Measurements from ENCODE around the gene TRPV2. TPM values are rescaled to one million over a fixed set of nuclear protein-coding genes. Genes with fewer than 3 reads are reported as not detected.

The TRPV2 gene
- total RNA-seq, 1 experiment from 2014 or later = 34.9 TPM

DNA sequence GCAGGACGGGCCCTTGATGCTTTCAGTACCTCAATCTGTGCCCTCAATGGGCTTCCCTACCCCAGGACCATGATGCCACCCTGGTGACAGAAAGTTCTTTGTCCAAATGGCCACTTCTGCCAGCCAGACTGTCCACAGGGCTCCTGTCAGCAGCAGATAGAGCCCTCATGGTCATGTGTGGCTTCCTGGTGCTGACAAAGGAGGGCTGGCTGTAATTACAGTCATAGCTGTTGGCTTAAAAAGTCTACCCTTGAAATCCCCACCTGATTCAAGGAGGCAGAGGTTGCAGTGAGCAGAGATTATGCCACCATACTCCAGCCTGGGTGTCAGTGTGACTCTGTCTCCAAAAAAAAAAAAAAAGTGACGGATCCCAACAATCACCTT is 3.3 kb downstream of the TRPV2 start:
- TF ChIP-seq POLR2AphosphoS5 (IDR thresholded peaks at IDR 0.05; ENCODE audit: low read depth, low read length) = no peak
- H3K9me3 ChIP-seq (ENCODE audit: control insufficient read depth, insufficient read depth, low read depth, low read length) = no peaks in the 10 kb centered on the region
- DNase-seq (ENCODE audit: low read depth, low spot score) (no peak), ATAC-seq (no peak)
- ChIA-PET POLR2A (no interaction called here), CTCF (interaction anchor here (0.7 kb wide), 1 partner anchor 44 kb away, joined by 3 read pairs; no protein-coding TSS in a partner anchor)
- no peak overlapping the region for H3K4me3 ChIP-seq (ENCODE audit: low read depth in 2 of 2, low read length in 2 of 2)
- intact Hi-C loops (cut with micrococcal nuclease; ENCODE audit: unreplicated experiment) = no loop called here
- no peaks in the 10 kb centered on the region for H3K27me3 ChIP-seq (ENCODE audit: control insufficient read depth, insufficient read depth, low read length)
- no peaks in the 10 kb centered on the region for H3K36me3 ChIP-seq (ENCODE audit: control insufficient read depth, insufficient read depth, low read length)
- no TSS peak for BruUV-seq (replicated peaks)
- H3K4me1 ChIP-seq (ENCODE audit: control insufficient read depth, insufficient read depth, low read length) = peaks cover 15% of the 10 kb centered on the region
- H3K27ac ChIP-seq (ENCODE audit: low read length) = no peak overlapping the region
- in situ Hi-C loops (cut with HindIII; ENCODE audit: low pct_unique_long_range_greater_than_20kb, low sequenced_read_pairs) = no loop called here

DNA sequence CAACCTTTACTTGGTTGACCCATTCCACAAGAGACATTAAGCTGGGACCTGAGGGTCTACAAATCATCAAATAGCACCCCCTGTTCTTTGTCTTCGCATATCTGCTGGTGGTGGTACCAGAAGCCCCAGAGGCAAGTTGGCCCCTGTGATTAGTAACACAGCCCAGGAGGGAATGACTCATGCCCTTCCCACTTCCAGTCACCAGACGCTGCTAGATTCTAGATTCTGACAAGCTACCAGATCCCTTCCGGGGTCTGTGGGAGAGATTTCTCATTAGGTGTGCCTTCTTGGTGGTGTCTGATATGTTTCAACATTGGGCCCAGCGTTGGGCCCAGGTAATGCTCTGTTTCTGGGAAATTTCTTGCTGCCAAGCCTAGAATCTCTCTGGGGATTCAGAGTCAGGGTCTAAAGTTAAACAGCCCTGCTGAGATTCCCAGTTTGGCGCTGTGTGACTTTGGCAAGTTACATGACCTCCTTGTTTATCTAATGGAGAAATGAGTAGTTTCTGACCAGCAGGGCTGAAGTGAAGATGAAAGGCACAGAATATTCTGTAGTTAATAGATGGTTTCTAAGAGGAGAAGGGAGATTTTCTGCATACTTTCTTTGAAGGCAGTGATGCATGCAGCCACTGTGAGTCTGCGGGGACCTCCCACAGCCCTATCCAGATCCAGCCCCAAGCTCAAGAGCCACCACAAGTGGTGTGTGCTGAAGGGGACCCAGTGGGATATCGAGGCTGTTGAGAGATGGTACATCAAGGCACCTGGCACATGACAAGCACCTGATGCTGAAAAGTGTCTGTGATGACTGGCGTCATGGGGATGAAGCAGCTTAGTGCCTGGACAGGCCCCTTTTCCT is 3.9 kb downstream of the TRPV2 start:
- TF ChIP-seq, protein P1, sequence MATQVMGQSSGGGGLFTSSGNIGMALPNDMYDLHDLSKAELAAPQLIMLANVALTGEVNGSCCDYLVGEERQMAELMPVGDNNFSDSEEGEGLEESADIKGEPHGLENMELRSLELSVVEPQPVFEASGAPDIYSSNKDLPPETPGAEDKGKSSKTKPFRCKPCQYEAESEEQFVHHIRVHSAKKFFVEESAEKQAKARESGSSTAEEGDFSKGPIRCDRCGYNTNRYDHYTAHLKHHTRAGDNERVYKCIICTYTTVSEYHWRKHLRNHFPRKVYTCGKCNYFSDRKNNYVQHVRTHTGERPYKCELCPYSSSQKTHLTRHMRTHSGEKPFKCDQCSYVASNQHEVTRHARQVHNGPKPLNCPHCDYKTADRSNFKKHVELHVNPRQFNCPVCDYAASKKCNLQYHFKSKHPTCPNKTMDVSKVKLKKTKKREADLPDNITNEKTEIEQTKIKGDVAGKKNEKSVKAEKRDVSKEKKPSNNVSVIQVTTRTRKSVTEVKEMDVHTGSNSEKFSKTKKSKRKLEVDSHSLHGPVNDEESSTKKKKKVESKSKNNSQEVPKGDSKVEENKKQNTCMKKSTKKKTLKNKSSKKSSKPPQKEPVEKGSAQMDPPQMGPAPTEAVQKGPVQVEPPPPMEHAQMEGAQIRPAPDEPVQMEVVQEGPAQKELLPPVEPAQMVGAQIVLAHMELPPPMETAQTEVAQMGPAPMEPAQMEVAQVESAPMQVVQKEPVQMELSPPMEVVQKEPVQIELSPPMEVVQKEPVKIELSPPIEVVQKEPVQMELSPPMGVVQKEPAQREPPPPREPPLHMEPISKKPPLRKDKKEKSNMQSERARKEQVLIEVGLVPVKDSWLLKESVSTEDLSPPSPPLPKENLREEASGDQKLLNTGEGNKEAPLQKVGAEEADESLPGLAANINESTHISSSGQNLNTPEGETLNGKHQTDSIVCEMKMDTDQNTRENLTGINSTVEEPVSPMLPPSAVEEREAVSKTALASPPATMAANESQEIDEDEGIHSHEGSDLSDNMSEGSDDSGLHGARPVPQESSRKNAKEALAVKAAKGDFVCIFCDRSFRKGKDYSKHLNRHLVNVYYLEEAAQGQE (IDR thresholded peaks at IDR 0.05; ENCODE audit: insufficient read depth in 1 of 2, low read depth in 2 of 2, low read length in 1 of 2) = no peak
- no peak for TF ChIP-seq TCF7L2 (IDR thresholded peaks at IDR 0.05; ENCODE audit: low read depth, low read length)
- Histone ChIP-seq H3K27ac (ENCODE audit: low read length) (no peak overlapping the region), H3K9me3 (ENCODE audit: control insufficient read depth, insufficient read depth, low read depth, low read length) (no peaks in the 10 kb centered on the region), H3K4me3 (ENCODE audit: low read depth in 2 of 2, low read length in 2 of 2) (no peak overlapping the region; a peak in 1 of 4 replicates), H3K27me3 (ENCODE audit: control insufficient read depth, insufficient read depth, low read length) (no peaks in the 10 kb centered on the region), H3K36me3 (ENCODE audit: control insufficient read depth, insufficient read depth, low read length) (no peaks in the 10 kb centered on the region), H3K4me1 (ENCODE audit: control insufficient read depth, insufficient read depth, low read length) (peaks cover 15% of the 10 kb centered on the region)
- in situ Hi-C loops (cut with HindIII; ENCODE audit: low pct_unique_long_range_greater_than_20kb, low sequenced_read_pairs) = no loop called here
- no TSS peak for BruUV-seq (replicated peaks)
- POLR2A ChIA-PET = no interaction called here
- DNase-seq (ENCODE audit: low read depth, low spot score) (no peak), ATAC-seq (no peak)
- CTCF ChIA-PET = interaction anchor here (0.7 kb wide), 1 partner anchor 45 kb away, joined by 3 read pairs; no protein-coding TSS in a partner anchor
- intact Hi-C loops (cut with micrococcal nuclease; ENCODE audit: unreplicated experiment) = no loop called here

DNA sequence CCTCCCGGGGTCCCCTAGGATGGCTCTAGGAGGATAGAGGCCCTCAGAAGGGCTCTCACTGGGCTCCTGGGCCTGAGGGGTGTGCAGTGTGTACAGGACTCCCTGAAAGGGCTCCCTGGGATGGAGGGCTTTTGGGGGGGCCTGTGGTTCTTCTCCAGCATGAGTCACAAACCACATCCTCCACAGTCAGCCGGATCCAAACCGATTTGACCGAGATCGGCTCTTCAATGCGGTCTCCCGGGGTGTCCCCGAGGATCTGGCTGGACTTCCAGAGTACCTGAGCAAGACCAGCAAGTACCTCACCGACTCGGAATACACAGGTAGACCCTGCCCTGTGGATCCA is 4.5 kb downstream of the TRPV2 start:
- no peak overlapping the region for H3K4me3 ChIP-seq (ENCODE audit: low read depth in 2 of 2, low read length in 2 of 2)
- POLR2A ChIA-PET = no interaction called here
- H3K27me3 ChIP-seq (ENCODE audit: control insufficient read depth, insufficient read depth, low read length) = no peaks in the 10 kb centered on the region
- ATAC-seq = no peak
- peaks cover 15% of the 10 kb centered on the region for H3K4me1 ChIP-seq (ENCODE audit: control insufficient read depth, insufficient read depth, low read length)
- no peak for DNase-seq (ENCODE audit: low read depth, low spot score)
- BruUV-seq (replicated peaks) = no TSS peak
- no peaks in the 10 kb centered on the region for H3K36me3 ChIP-seq (ENCODE audit: control insufficient read depth, insufficient read depth, low read length)
- no peaks in the 10 kb centered on the region for H3K9me3 ChIP-seq (ENCODE audit: control insufficient read depth, insufficient read depth, low read depth, low read length)
- in situ Hi-C loops (cut with HindIII; ENCODE audit: low pct_unique_long_range_greater_than_20kb, low sequenced_read_pairs) = no loop called here
- intact Hi-C loops (cut with micrococcal nuclease; ENCODE audit: unreplicated experiment) = no loop called here
- CTCF ChIA-PET = no interaction called here
- no peak for TF ChIP-seq TCF7L2 (IDR thresholded peaks at IDR 0.05; ENCODE audit: low read depth, low read length)
- TF ChIP-seq POLR2AphosphoS5 (IDR thresholded peaks at IDR 0.05; ENCODE audit: low read depth, low read length) = no peak
- TF ChIP-seq, protein P1 (IDR thresholded peaks at IDR 0.05; ENCODE audit: insufficient read depth in 1 of 2, low read depth in 2 of 2, low read length in 1 of 2) = no peak
- no peak for TF ChIP-seq SIN3A (IDR thresholded peaks at IDR 0.05; ENCODE audit: borderline replicate concordance, insufficient read depth, low read depth, low read length)
- TF ChIP-seq, protein P2, sequence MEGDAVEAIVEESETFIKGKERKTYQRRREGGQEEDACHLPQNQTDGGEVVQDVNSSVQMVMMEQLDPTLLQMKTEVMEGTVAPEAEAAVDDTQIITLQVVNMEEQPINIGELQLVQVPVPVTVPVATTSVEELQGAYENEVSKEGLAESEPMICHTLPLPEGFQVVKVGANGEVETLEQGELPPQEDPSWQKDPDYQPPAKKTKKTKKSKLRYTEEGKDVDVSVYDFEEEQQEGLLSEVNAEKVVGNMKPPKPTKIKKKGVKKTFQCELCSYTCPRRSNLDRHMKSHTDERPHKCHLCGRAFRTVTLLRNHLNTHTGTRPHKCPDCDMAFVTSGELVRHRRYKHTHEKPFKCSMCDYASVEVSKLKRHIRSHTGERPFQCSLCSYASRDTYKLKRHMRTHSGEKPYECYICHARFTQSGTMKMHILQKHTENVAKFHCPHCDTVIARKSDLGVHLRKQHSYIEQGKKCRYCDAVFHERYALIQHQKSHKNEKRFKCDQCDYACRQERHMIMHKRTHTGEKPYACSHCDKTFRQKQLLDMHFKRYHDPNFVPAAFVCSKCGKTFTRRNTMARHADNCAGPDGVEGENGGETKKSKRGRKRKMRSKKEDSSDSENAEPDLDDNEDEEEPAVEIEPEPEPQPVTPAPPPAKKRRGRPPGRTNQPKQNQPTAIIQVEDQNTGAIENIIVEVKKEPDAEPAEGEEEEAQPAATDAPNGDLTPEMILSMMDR (IDR thresholded peaks at IDR 0.05) = no peak
- H3K27ac ChIP-seq (ENCODE audit: low read length) = no peak overlapping the region
